ENCODE results near the gene SPEF2. TPM values are rescaled to one million over a fixed set of nuclear protein-coding genes. Genes with fewer than 3 reads are reported as not detected.

SPEF2 gene, protein sequence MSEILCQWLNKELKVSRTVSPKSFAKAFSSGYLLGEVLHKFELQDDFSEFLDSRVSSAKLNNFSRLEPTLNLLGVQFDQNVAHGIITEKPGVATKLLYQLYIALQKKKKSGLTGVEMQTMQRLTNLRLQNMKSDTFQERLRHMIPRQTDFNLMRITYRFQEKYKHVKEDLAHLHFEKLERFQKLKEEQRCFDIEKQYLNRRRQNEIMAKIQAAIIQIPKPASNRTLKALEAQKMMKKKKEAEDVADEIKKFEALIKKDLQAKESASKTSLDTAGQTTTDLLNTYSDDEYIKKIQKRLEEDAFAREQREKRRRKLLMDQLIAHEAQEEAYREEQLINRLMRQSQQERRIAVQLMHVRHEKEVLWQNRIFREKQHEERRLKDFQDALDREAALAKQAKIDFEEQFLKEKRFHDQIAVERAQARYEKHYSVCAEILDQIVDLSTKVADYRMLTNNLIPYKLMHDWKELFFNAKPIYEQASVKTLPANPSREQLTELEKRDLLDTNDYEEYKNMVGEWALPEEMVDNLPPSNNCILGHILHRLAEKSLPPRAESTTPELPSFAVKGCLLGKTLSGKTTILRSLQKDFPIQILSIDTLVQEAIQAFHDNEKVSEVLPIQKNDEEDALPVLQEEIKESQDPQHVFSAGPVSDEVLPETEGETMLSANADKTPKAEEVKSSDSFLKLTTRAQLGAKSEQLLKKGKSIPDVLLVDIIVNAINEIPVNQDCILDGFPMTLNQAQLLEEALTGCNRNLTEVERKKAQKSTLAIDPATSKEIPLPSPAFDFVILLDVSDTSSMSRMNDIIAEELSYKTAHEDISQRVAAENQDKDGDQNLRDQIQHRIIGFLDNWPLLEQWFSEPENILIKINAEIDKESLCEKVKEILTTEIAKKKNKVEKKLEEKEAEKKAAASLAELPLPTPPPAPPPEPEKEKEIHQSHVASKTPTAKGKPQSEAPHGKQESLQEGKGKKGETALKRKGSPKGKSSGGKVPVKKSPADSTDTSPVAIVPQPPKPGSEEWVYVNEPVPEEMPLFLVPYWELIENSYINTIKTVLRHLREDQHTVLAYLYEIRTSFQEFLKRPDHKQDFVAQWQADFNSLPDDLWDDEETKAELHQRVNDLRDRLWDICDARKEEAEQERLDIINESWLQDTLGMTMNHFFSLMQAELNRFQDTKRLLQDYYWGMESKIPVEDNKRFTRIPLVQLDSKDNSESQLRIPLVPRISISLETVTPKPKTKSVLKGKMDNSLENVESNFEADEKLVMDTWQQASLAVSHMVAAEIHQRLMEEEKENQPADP (N-terminal part only)
- 11.8 TPM for total RNA-seq (ENCODE audit: insufficient read depth, low replicate concordance)

DNA sequence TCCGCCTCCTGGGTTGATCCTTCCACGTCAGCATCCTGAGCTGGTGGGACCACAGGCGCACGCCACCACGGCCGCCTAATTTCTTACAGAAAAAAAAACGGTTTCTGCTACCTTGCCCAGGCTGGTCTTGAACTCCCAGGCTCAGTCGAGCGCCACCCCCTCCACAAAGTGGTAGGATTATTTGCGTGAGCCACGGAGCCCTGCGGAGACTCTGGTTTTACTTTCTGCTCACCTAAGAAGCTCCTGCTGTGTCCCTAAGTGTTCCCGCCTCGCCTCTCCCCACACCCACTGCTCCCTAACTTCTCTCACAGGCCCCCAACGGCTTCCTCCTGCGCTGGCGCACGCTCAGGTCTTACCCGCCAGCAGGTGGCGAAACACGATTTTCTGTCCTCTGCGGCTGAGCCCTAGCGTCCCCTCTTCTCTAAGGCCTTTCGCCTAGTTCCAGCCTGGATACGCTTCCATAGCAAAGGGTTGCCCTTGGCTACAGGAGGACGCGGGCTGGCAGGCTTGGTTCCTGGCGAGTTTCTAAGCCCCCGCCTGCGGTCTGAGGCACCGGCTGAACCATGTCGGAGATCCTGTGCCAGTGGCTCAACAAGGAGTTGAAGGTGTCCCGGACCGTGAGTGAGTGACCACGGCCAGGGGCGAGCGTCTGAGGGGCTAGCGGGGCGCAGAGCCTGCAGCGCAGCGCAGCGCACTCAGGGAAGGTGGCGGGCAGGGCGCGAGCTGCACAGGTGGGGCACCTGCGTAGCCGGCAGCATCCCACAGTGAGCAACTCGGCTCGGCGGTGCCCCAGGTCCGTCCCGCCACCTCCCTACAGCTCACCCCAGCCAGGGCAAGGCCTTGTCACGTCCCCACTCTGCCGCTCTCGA, at the start of gene SPEF2:
Gene SPEF2 (plus strand): TSS at position 429 of the 869 bp plus-strand sequence. CDS start 135 bp downstream, at position 564.
- DNase-seq (ENCODE audit: low spot score) = peak; percentile 93

- DNase-seq (ENCODE audit: low spot score) = no peak
Measured at GRCh38 chr5:35575578-35575977, 42.1 kb upstream of the SPEF2 start.

- no peak for DNase-seq (ENCODE audit: low spot score)
Measured at GRCh38 chr5:35587419-35587818, 30.2 kb upstream of the SPEF2 start.

DNA sequence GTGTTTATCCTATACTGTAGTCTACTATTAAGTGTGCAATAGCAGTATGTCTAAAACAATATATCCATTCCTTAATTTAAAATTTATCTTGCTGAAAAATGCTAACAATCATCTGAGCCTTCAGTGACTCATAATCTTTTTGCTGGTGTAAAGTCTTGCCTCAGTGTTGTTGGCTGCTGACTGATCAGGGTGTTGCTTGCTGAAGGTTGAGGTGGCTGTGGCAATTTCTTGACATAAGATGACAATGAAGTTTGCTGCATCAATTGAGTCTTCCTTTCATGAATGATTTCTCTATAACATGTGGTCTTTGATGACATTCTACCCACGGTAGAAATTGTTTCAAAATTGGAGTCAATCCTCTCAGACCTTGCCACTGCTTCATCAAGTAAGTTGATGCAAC, 24.3 kb upstream of the SPEF2 start:
- DNase-seq (ENCODE audit: low spot score) = no peak

- DNase-seq (ENCODE audit: low spot score) = no peak
Measured at GRCh38 chr5:35598707-35599370, 18.8 kb upstream of the SPEF2 start.

- no peak for DNase-seq (ENCODE audit: low spot score)
Measured at GRCh38 chr5:35600591-35600990, 17.1 kb upstream of the SPEF2 start.

GRCh38 chr5:35608881-35609779, 8.5 kb upstream of the SPEF2 start:
- peak; percentile 53 for DNase-seq (ENCODE audit: low spot score)

- no peak for DNase-seq (ENCODE audit: low spot score)
Measured at GRCh38 chr5:35617060-35617434, 616 bp upstream of the SPEF2 start.

DNA sequence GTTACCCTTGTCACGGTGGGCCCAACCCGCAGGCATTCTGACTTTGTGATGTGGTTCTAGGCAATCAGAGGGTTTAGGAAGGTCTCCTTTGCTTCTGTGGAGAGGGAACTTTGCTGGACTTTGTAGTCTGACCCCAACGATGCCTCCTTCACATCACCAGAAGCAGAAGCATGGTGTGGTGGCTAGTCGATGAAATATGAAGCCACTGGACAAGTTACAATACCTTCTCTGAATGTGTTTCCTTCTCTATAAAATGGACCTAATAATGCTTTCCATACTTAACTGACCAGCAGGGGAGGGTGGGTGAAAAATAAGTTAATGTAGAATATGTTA, 607 bp downstream of the SPEF2 start:
- DNase-seq (ENCODE audit: low spot score) = no peak

DNA sequence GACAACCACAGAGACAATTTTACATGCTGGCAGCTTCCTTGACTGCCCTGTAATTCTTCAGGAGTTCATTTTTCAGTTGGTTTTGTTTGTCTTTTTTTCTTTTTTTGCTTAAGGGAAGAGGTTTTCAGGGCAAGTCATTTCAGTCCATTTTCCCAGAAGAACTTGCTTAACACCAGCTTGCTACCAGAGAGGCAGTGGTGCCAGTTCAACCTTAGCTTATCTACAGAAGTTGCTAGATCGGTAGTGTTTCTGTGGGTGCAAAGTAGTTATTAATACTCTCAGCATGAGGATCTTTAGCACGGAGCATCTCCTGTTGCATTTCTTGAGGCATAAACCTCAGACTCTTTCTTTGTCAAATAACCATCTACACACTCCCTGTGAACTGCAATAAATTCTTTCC, 1.1 kb downstream of the SPEF2 start:
- no peak for DNase-seq (ENCODE audit: low spot score)

- DNase-seq (ENCODE audit: low spot score) = no peak
Measured at GRCh38 chr5:35622974-35623373, 5.3 kb downstream of the SPEF2 start.

GRCh38 chr5:35623991-35624390, 6.3 kb downstream of the SPEF2 start:
- no peak for DNase-seq (ENCODE audit: low spot score)

DNA sequence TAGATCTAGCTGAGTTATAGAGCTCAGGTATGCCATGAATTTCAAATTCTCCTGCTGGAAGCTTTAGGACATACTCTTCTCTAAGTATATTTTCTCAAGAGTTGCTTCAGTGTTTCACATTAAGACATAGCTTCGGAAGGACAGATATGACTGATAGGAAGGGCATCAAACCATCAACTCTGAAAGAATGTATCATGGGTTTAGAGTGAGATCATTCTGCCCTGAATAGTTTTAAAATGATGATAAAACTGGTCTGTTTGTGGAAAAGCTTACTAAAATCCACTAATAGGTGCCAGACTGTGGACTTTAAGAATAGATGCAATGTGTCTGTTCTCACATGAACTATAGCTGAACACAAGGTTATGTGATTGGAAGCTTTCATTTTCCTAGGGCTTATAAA, 8.4 kb downstream of the SPEF2 start:
- DNase-seq (ENCODE audit: low spot score) = peak; percentile 4

DNA sequence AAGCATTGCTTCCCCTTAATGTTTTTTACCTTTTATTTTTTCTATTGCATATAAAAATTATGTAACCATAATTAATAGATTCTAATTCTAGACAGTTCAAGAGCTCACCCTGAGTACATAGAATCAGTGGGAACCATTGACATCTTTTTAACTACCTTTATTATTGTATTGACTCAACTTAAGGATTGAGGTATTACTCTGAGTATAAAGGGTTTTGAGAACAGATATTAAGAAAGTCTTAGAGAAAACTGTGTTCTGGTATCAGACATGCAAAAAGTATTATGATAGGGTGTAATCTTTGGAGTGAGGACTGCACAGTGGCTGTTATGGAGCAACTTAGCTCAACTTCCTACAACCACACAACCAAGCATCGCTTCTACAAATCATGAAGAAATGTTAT, 8.9 kb downstream of the SPEF2 start:
- DNase-seq (ENCODE audit: low spot score) = no peak

- DNase-seq (ENCODE audit: low spot score) = no peak
Measured at GRCh38 chr5:35634326-35634725, 16.7 kb downstream of the SPEF2 start.

- no peak for DNase-seq (ENCODE audit: low spot score)
Measured at GRCh38 chr5:35640623-35641022, 23.0 kb downstream of the SPEF2 start.

- no peak for DNase-seq (ENCODE audit: low spot score)
Measured at GRCh38 chr5:35644543-35644942, 26.9 kb downstream of the SPEF2 start.

DNA sequence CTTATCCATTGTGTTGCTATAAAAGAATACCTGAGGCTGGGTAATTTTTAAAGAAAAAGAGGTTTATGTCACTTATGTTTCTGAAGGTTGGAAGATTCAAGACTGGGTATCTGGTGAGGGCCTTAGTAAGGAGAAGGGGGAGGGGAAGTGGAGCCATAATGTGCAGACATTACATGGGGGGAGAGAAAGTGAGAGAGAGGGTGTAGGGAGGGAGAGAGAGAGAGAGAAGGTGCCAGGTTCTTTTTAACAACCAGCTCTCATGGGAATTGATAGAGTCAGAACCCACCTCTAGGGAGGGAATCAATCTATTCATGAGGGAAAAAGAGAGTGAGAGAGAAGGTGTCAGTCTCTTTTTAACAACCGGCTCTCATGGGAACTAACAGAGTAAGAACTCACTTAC, 29.5 kb downstream of the SPEF2 start:
- DNase-seq (ENCODE audit: low spot score) = no peak

DNA sequence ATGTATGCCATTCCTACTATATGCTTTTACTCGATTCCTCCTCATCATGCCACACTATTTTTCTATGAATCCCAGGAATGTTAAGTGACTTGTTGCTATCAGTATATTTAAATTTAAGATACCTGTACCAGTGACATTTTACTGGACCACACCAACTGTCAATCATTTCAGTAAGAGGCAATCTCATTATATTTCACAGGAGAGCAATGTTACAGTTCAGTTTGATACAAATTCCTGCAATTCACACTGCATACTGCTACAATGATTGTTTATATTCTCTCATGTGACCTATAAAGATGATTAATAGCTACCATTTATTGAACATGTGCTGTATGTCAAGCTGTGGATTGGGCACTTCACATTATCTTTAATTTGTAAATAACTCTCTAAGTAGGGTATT, 30.0 kb downstream of the SPEF2 start:
- no peak for DNase-seq (ENCODE audit: low spot score)
